NCI-H1105 treated with DMSO at 0.1 percent for 48 hours (cell line): ENCODE data around the gene UST.
A peak's percentile ranks its signal among the peaks of the same experiment; 100 is the strongest.
"Not testable (repeated sequence)": the region's sequence is repeated elsewhere in the genome, so short reads cannot be mapped to it uniquely, and the experiment has no call there.

ENCODE experiments used
- DNase-seq: peaks from one replicate; lab custom pipeline; 2025; lab: John Stamatoyannopoulos, UW

Gene UST

GRCh38 chr6:148765898-148766808, 19.3 kb downstream of the UST start:
- no peak for DNase-seq

GRCh38 chr6:148768646-148769270, 21.9 kb downstream of the UST start:
- DNase-seq: no peak

DNA sequence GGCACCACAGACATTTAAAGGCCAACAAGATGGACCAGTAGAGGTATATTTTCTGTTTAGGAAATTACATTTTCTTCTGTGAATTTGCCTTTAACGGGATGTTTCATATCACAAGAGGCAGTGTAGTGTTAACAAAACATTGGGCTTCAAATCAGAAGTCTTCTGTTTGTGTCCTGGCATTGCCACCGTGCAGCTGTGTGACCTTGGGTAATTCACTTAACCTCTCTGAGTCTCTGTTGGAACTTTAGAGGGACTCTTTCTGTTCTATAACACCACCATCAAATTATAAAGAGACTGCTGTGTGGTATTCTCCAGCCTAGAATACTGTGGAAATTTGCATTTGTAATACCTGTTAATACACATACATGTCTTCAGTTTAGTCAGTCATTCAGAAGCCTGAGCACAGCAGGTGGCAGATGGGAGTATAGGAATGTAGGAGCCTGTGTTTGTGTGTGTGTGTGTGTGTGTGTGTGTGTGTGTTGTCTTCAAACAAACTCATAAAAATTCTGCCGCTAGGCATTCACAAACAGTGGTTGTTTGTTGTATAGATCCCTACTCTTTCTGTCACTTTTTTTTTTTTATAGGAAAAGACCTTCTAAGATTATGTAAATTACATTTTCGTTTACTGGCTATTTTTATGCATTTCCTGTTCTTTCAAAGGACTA, 22.6 kb downstream of the UST start:
- DNase-seq: no peak

DNA sequence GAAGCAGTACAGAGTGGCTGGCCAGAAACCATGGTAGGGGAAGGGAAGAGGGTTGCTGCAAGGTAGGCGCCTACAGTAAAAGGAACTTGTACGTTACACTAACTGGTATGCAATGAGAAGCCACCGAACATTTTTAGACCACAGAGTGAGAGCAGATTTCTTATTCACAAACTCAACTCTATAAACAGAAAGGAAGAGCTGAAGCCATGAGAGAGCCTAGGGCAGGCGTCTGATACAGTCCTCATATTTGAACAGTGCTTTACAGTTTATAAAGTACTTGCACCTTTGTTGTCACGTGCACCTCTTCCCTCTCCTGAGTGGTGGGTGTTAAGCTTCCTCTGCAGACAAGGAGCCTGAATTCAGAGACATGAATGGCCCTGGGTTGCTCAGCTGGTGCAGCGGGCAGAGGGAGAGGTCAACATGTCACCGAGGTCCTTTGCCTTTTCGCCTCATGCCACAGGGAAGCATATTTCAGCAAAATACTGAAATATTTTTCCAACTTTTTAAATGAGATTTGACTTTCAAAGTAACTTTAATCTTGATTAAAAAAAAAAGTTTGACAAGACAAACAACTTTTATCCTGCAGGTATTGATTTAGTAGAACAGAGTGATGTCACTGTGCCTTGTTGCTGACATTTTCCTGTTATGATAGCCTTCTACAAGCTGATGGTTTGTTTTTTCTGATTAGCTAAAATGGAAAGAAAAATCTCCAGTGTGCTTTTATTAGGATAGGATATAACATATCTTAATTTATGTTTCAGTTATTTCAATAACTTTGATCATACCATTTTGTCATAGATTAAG, 23.8 kb downstream of the UST start:
- no peak for DNase-seq

DNA sequence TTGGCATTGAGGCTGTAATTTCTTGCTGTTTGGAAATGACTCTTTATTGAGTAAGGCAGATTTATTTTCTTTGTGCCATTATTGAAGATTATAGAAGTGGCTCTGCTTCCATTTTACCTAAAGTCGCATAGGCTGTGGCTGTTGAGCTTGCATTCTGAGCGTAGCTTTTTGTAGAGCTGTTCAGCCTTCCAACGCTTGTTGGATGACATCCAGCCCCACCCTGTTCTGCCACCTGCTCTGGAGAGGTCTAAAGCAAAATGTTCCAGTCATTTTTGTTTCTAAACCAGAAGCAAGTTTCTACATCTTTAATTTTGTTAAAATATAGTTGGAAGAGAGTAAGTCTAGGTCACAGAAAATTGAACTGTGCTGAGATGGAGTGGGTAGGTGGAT, 24.4 kb downstream of the UST start:
- peak; percentile 77 for DNase-seq

DNA sequence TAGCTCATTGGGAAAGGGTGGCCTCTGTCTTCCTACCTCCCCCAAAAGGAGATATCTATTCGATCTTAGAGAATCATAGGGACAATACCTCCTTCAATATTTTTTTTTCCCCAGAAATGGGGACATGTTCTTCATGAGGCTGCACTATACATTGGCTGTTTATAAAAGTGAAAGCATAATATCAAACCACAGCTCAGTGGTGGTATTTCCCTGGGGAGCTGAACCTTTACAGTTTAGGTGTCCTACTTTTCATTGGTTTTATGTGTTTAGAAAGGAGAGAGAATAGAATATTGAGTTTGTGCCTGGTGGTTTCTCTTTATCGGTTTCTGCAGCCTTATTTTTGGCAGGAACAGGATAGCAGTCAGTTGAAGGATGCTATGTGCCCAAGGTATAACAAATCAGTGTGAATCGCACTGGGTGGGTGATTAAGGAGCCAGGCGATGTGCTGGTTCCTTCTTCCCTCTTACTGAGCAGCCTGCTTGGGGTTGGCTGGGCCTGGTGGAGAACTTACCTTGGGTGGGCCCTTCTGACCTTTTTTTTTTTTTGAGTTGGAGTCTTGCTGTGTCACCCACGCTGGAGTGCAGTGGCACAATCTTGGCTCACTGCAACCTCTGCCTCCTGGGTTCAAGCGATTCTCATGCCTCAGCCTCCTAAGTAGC, 25.2 kb downstream of the UST start:
- DNase-seq: no peak

- DNase-seq: no peak
These were observed 28.3 kb downstream of the UST start for GRCh38 chr6:148775161-148775560.

- DNase-seq: no peak
These were observed 29.8 kb downstream of the UST start for GRCh38 chr6:148776321-148777308.

DNA sequence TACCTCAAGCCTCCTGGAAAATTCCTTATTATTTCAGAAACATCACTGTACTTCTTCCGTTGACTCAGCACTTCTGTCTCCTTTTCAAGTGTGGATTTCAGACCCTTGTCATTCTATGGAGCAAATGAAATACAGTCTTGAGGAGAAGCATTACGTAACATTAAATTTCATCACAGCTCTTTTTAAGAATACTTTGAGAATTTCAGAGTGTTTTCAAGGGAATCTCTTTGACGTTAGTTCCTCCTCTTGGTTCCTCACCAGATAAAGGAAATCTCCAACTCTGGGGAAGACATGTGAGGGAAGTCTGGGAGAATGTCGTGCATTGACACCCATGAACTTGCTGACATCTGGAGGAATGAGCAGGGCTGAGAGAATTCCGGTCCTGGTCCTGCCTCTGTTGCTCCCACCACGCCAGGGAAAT, 32.3 kb downstream of the UST start:
- no peak for DNase-seq

DNA sequence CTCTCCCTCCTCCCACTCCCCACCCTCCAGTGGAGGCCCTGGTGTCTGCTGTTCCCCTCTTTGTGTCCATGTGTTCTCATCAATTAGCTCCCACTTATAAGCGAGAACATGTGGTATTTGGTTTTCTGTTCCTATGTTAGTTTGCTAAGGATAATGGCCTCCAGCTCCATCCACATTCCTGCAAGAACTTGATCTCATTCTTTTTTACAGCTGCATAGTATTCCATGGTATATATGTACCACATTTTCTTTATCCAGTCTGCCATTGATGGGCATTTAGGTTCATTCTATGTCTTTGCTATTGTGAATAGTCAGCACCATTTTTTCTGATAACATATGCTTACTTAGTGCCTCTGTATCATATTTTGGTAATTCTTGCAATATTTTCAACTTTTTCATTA, 33.6 kb downstream of the UST start:
- not testable (repeated sequence) for DNase-seq

DNA sequence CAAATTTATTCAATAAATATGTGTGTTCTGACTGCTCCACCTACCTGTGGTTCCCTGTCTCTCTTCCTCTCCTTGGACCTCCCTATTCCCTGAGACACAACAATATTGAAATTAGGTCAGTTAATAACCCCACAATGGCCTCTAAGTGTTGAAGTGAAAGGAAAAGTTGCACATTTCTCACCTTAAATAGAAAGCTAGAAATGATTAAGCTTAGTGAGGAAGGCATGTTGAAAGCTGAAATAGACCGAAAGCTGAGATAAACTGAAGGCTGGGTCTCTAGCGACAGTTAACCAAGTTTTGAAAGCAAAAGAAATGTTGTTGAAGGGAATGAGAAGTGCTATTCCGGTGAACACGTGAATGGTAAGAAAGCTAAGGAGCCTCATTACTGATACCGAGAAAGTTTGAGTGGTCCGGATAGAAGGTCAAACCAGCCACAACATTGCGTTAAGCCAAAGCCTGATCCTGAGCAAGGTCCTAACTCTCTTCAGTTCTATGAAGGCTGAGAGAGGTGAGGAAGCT, 34.1 kb downstream of the UST start:
- DNase-seq: no peak

DNA sequence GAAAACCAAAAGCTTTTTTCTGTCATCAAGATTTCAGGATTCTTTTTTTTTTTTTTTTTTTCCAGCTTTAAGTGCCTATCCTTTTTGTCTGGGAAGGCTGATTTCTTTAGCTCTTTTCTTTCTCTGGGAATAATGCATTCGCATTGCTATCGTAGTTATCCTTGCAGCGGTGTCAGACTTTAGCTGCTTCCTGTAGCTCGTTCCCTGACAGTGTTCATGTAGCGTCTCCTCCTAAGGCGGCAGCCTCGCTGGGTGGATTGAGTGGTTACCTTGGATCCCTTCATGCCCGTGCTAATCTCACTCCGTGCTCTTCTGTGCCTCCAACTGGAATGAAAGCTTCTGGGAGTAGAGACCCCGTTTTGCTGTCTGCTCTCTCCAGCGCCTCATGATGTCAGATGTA, 43.1 kb downstream of the UST start:
- DNase-seq: no peak

DNA sequence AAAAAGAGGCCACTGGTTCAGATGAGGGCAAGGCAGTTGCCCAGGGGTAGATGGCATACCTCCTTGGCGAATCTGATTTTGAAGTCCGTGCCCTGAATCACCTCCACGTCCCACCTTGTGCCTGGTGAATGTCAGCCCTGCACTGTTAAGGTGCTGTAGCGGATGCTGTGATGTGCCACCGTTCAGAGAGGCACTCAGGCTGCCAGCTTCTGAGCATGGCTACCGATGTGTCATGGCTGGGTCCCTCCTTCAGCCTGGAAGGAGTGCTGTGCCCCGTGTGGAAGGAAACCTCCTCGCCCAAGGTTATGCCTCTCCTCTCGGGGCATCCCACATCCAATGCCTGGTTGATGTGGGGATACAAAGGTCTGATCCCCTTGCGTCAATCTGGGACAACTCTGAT, 43.6 kb downstream of the UST start:
- no peak for DNase-seq

- DNase-seq: no peak
These were observed 44.0 kb downstream of the UST start for GRCh38 chr6:148790817-148791216.

GRCh38 chr6:148791372-148791771, 44.5 kb downstream of the UST start:
- no peak for DNase-seq

GRCh38 chr6:148793721-148794120, 46.9 kb downstream of the UST start:
- no peak for DNase-seq

DNA sequence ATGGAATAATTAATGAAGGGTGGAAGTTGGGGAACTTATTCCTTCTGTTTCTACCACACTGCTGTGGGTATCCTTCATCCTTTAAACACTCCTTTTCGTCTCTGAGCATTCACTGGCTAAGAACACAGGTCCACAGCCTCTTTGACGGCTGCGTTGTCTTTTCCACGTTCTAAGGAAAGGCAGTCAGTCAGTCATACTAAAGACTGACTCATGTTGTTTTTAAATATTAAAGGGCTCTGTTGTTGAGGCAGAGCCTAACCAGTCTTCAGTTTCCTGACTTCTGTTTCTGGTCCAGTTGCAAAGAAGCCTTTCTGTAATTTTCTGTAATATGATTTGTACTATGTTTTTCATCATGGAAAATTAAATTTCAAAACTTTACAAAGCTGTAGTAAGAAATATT, 48.0 kb downstream of the UST start:
- DNase-seq: no peak

DNA sequence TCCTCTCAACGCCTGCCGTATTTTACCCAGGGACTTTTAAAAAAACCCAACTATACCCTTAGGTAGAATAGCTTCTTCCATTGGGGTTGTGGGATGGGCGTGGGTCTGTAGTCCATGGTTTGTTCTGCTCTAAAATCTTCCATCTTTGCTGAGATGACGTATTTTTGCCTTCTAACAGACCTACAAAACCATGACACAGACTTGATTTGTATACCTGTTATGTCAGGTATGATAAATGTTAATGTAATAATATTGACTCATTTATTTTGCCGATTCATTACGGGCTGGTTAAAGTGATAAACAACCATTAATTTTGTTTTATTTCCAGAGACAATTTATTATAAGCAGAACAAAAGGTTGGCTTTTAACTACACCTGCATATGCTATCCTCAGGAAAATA, 48.7 kb downstream of the UST start:
- DNase-seq: no peak

- DNase-seq: no peak
These were observed 52.8 kb downstream of the UST start for GRCh38 chr6:148799647-148800046.

DNA sequence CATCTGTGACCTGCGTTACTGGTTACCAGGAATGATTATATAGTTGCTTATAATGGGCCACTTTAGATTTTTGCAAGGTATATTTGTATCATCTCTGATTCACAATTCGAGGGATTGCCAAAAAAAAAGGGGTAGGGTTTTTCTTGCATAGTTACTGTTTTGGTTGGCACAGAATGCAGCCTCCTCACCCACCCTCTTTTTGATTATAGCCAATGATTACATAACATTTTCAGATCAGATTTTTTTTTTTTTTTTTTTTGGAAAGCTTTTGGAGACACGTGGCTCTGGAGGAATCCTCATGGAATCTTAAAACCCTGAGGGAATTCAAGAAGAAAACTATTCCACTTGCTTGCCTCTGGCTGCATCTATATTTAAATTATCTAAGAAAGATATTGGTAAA, 53.7 kb downstream of the UST start:
- no peak for DNase-seq
